AG09309 (cell line): ENCODE data around the gene CTU2.

ENCODE experiments used
- DNase-seq: peaks from one replicate; pipeline ENCODE4 v3.0.0-alpha.2; 2010; ENCODE audit warnings: low read depth
- H3K4me3 ChIP-seq: 2 replicates; pipeline ENCODE4 v1.5.1; 2011; ENCODE audit warnings: mild to moderate bottlenecking, low read depth, low read length, moderate library complexity; ENCODE audit not compliant: control insufficient read depth
- CTCF ChIP-seq: IDR thresholded peaks from 2 replicates; pipeline ENCODE4 v1.5.1; 2011; ENCODE audit warnings: mild to moderate bottlenecking, low read depth, low read length, inconsistent platforms; ENCODE audit not compliant: insufficient read depth, control insufficient read depth; ENCODE audit errors: missing control alignments

Gene CTU2

GRCh38 chr16:88691924-88692560 lies 14.3 kb upstream of the CTU2 start:
- TF ChIP-seq CTCF: no peak
- no peak overlapping the region for H3K4me3 ChIP-seq
- no peak for DNase-seq

- TF ChIP-seq CTCF: no peak
- DNase-seq: no peak
- no peak overlapping the region for H3K4me3 ChIP-seq
Observed at GRCh38 chr16:88692861-88693260, 13.4 kb upstream of the CTU2 start.

GRCh38 chr16:88693420-88694177 lies 12.7 kb upstream of the CTU2 start:
- no peak for DNase-seq
- TF ChIP-seq CTCF: no peak
- H3K4me3 ChIP-seq: no peak overlapping the region

GRCh38 chr16:88694221-88695087 lies 11.8 kb upstream of the CTU2 start:
- no peak overlapping the region for H3K4me3 ChIP-seq
- DNase-seq: no peak
- TF ChIP-seq CTCF: no peak

GRCh38 chr16:88695218-88695617 lies 11.1 kb upstream of the CTU2 start:
- no peak for TF ChIP-seq CTCF
- DNase-seq: no peak
- no peak overlapping the region for H3K4me3 ChIP-seq

GRCh38 chr16:88695753-88696152 lies 10.6 kb upstream of the CTU2 start:
- no peak overlapping the region for H3K4me3 ChIP-seq
- DNase-seq: no peak
- TF ChIP-seq CTCF: no peak
